Muscle layer of duodenum (tissue), 2 donors: Measurements from ENCODE around the gene DENR.
"Not testable (repeated sequence)": the region's sequence is repeated elsewhere in the genome, so short reads cannot be mapped to it uniquely, and the experiment has no call there.

ENCODE experiments used
- H3K27ac ChIP-seq: one replicate; pipeline ENCODE4 v1.7.0; 2013; ENCODE audit warnings: mild to moderate bottlenecking, low read length
- H3K27me3 ChIP-seq: one replicate; pipeline ENCODE4 v1.7.0; 2013; ENCODE audit warnings: low read depth, mild to moderate bottlenecking, control low read depth, low read length
- H3K36me3 ChIP-seq, 2 donors: one replicate each; pipeline ENCODE4 v1.7.0; 2013; ENCODE audit warnings: low read length in 2 of 2, control low read depth in 1 of 2, mild to moderate bottlenecking in 1 of 2; ENCODE audit not compliant: insufficient read depth in 2 of 2, control insufficient read depth in 1 of 2
- H3K4me1 ChIP-seq, 2 donors: one replicate each; pipeline ENCODE4 v1.7.0; 2013; ENCODE audit warnings: low read length in 2 of 2, mild to moderate bottlenecking in 2 of 2, control low read depth in 1 of 2, moderate library complexity in 1 of 2; ENCODE audit not compliant: insufficient read depth in 2 of 2, control insufficient read depth in 1 of 2
- H3K4me3 ChIP-seq, 2 donors: one replicate each; pipeline ENCODE4 v1.7.0; 2013; ENCODE audit warnings: low read length in 2 of 2, low read depth in 1 of 2, mild to moderate bottlenecking in 1 of 2
- H3K9me3 ChIP-seq, 2 donors: one replicate each; pipeline ENCODE4 v1.7.0; 2013; ENCODE audit warnings: low read length in 2 of 2, control low read depth in 1 of 2, mild to moderate bottlenecking in 1 of 2; ENCODE audit not compliant: control insufficient read depth in 1 of 2
- donor health status: healthy.

The DENR gene

DNA sequence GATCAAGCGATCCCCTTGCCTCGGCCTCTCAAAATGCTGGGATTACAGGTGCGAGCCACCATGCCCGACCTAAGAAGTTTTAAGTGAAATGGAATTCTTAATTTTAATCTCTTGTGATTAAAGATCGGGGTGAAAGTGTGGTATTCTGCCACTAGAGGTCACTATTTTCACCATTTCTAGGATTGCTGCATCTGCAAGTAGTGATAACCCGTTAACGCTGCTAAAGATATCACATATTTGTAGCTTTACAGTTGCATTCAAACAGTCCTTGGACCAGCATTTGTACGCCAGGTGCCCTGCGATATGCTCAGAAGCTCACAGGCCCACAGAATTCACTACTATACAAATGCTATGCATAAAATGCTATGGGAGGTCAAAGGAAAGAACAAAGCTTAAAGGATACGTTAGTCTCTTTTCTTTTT lies 41.1 kb downstream of the DENR start:
- Histone ChIP-seq H3K4me3 (no peak overlapping the region), H3K36me3 (no peaks in the 10 kb centered on the region), H3K27ac (no peak overlapping the region), H3K9me3 (no peaks in the 10 kb centered on the region), H3K27me3 (no peaks in the 10 kb centered on the region), H3K4me1 (peaks cover 0 to 5% of the 10 kb centered on the region in 2 donors)

DNA sequence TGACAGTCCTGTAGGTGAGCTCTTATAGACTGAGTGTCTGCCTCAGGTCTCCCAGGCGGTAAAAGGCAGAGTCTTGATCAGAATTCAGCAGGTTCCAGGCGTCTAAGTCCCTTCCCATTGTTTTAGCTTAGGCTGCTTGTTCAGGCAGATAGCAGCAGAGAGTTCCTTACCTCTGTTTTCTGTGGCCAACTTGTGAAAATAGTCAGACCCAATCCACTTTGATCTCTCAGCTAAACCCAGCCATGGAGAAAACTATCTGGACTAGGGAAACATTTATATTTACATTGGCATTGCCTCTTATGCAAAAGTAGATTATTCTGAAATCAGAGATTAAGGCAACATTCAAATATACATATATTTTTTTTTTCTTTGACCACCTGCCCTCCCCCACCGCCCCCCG lies 43.2 kb downstream of the DENR start:
- H3K9me3 ChIP-seq: no peaks in the 10 kb centered on the region
- H3K36me3 ChIP-seq: no peaks in the 10 kb centered on the region
- H3K4me1 ChIP-seq: peaks cover 0 to 5% of the 10 kb centered on the region in 2 donors
- H3K27me3 ChIP-seq: no peaks in the 10 kb centered on the region
- H3K27ac ChIP-seq: no peak overlapping the region
- H3K4me3 ChIP-seq: no peak overlapping the region

DNA sequence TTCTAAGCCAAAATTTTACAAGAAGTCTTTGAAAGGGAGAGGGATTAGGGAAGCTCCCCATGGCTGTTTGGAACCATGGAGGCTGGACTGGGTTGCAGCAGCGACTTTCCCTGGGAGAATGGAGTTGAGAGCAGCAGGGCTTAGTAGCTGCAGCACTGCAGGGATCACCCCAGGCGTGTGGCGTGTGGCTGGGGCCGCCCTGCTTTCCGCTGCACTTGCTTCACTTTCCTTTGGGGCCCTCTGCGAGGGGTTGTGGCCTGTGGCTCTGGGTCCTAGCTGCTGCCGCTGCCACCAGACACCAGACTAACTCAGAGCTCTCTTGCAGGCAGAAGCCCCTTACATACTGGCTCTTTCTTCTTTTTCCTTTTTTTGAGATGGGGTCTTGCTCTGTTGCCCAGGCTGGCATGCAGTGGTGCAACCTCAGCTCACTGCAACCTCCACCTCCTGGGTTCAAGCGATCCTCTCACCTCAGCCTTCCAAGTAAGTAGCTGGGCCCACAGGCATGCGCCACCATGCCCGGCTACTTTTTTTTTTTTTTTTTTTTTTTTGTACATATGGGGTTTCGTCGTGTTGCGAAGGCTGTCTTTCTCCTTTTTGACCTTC lies 47.1 kb downstream of the DENR start:
- no peaks in the 10 kb centered on the region for H3K4me1 ChIP-seq
- no peak overlapping the region for H3K27ac ChIP-seq
- H3K27me3 ChIP-seq: no peaks in the 10 kb centered on the region
- no peak overlapping the region for H3K4me3 ChIP-seq
- no peaks in the 10 kb centered on the region for H3K36me3 ChIP-seq
- H3K9me3 ChIP-seq: no peaks in the 10 kb centered on the region

DNA sequence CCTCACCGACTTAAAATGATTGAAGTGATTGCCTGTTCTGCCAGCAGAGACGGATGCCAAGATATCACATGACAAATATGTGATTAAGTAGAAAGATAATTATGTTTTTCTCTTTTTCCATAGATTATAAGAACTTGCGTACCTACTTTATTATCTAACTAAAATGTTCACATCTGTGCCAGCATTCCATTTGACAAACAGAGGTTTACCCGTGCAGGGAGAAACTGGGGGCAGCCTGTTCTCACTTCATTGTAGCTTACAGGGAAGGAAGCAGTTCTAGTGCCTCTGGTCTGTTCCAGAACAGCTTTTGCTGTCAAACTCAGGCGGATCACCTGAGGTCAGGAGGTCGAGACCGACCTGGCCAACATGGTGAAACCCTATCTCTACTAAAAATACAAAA lies 51.3 kb downstream of the DENR start:
- Histone ChIP-seq H3K4me1 (no peaks in the 10 kb centered on the region), H3K27me3 (no peaks in the 10 kb centered on the region), H3K27ac (no peak overlapping the region), H3K4me3 (no peak overlapping the region), H3K9me3 (no peaks in the 10 kb centered on the region), H3K36me3 (no peaks in the 10 kb centered on the region)

DNA sequence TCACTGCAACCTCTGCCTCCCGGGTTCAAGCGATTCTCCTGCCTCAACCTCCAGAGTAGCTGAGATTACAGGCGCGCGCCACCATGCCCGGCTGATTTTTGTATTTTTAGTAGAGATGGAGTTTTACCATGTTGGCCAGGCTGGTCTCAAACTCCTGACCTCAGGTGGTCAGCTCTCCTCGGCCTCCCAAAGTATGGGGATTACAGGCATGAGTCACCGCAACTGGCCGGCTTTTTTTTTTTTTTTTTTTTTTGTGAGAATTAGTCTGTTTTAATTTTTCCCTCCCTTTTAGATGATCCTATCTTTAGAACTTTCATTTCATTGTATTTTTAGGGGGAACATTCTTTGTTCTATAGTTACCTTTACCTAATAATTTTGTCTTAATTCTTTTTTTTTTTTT lies 52.3 kb downstream of the DENR start:
- not testable (repeated sequence) for H3K27me3 ChIP-seq, H3K9me3 ChIP-seq, H3K36me3 ChIP-seq, H3K4me1 ChIP-seq, H3K4me3 ChIP-seq, H3K27ac ChIP-seq

DNA sequence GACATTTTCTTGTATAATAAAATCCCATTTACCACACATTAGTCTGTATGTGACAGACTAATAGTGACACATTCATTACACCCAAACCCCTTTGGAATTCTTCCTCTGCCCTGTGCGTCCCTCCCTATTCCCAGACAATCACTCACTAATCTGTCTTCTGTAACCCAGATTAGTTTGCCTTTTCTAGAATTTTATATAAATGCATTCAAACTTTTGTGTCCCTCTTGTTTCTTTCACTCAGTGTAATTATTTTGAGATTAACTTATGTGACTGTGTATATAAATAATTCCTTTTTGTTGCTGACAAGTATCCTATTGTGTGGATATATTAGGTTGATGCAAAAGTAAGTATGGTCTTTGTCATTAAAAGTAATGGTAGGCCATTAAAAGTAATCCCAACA lies 55.0 kb downstream of the DENR start:
- no peak overlapping the region for H3K27ac ChIP-seq
- H3K36me3 ChIP-seq: no peaks in the 10 kb centered on the region
- no peaks in the 10 kb centered on the region for H3K27me3 ChIP-seq
- no peaks in the 10 kb centered on the region for H3K9me3 ChIP-seq
- no peak overlapping the region for H3K4me3 ChIP-seq
- no peaks in the 10 kb centered on the region for H3K4me1 ChIP-seq

DNA sequence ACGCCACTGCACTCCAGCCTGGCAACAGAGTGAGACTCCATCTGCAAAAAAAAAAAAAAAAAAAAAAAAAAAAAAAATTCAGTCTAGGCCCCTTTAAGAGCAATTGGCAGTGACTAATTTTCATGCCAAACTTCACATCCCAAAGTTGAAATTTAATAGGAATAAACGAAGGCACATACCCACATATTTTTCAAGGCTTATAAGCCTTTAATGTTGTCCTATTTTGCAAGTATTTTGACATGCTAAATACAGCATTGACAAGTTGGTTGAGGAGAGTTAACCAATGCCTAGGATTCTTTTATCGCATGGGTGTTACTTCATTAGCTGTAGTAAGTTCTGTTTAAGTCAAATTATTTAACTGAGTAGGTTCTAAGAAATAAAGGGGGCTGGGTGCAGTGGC lies 59.2 kb downstream of the DENR start:
- no peaks in the 10 kb centered on the region for H3K9me3 ChIP-seq
- H3K27ac ChIP-seq: no peak overlapping the region
- no peaks in the 10 kb centered on the region for H3K4me1 ChIP-seq
- no peaks in the 10 kb centered on the region for H3K27me3 ChIP-seq
- no peaks in the 10 kb centered on the region for H3K36me3 ChIP-seq
- no peak overlapping the region for H3K4me3 ChIP-seq

DNA sequence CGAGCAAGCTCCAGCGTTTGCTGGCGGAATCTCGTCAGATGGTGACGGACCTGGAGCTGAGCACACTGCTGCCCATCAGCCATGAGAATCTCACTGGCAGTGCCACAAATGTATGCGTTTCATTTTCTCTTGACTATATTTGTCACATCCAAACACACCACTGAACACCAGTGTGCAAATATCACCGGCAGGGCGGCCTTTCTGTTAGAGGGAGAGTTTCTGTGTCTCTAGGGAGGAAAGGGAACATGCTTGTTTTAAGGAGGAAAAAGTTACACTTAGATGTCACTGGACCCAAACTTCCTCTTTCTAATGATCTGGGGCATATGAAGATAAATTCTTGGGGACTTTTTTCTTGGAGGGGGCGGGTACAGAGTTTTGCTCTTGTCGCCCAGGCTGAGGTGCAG lies 60.7 kb downstream of the DENR start:
- Histone ChIP-seq H3K4me3 (no peak overlapping the region), H3K4me1 (no peaks in the 10 kb centered on the region), H3K27me3 (no peaks in the 10 kb centered on the region), H3K27ac (no peak overlapping the region), H3K36me3 (no peaks in the 10 kb centered on the region), H3K9me3 (no peaks in the 10 kb centered on the region)

DNA sequence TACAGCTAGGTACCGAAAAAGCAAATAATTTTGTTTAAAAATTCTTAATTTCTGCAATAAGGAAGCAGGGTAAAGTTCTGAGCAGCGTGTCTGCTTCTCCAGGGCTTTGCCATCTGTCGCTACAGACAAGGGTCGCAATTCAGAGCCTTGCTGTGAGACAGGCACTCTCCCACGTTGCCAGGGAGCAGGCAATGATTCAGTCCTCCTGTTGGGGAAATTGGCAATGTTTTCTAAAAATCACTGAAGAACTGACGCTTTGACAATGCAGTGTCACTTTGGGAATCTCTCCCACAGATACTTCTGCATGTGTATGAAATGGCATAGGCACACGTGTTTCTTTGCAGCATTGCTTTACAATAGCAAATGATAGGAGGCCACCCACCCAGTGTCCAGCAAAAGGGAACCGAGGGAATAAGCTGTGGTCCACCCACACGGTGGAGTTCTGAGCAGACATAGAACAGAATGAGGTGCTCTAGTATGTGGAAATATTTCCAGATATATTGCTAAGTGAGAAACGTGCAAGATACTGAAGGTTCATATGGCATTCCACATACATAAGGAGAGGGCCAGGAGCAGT lies 66.7 kb downstream of the DENR start:
- Histone ChIP-seq H3K4me3 (no peak overlapping the region), H3K27me3 (no peaks in the 10 kb centered on the region), H3K36me3 (no peaks in the 10 kb centered on the region), H3K27ac (no peak overlapping the region), H3K9me3 (no peaks in the 10 kb centered on the region), H3K4me1 (no peaks in the 10 kb centered on the region)

DNA sequence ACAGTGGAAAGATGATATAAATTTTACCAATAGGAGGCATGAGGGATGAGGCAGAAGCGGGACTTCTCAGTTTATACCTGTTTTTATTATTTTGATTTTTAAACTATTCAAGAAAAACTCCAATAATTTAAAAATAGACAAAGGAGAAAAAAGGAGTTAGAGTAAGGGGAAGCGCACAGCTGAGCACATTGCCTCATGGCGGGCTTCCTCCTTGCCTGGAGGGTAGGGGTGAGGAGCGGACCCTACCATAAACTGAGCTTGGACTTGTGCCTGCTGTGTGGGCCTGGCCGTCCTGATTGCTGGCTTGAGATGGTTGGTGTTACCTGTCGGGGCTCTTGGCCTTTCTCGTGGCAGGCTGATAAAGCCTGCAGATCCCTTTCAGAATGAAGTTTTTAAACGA lies 67.5 kb downstream of the DENR start:
- Histone ChIP-seq H3K36me3 (no peaks in the 10 kb centered on the region), H3K27me3 (no peaks in the 10 kb centered on the region), H3K4me1 (no peaks in the 10 kb centered on the region), H3K9me3 (no peaks in the 10 kb centered on the region), H3K4me3 (no peak overlapping the region), H3K27ac (no peak overlapping the region)
